Natural killer cell (primary cell): Measurements from ENCODE around the gene PLCXD3. TPM values are rescaled to one million over a fixed set of nuclear protein-coding genes. Genes with fewer than 3 reads are reported as not detected.

Experiments used
- ATAC-seq, 3 donors: fragments of 150-1000 bp in 2 of 3; fragments of 200-7000 bp in 1 of 3; cut with Tn5 transposase; 1 replicate in 1 of 3; 2 replicates in 2 of 3; pipeline ENCODE4 v1.10.0; 2021; ENCODE audit warnings: mild to moderate bottlenecking in 2 of 3, moderate library complexity in 2 of 3
- DNase-seq, 2 donors: peaks; one replicate each; pipeline versions ENCODE4 v3.0.0 to v3.0.0-alpha.2; 2013 to 2021; ENCODE audit warnings: mixed read lengths in 1 of 2
- H3K27ac ChIP-seq: one replicate; pipeline ENCODE4 v1.5.1; 2013; ENCODE audit warnings: mild to moderate bottlenecking, low read length
- H3K27me3 ChIP-seq: one replicate; pipeline ENCODE4 v1.6.1; 2013; ENCODE audit warnings: low read length; ENCODE audit not compliant: control insufficient read depth, insufficient read depth
- H3K36me3 ChIP-seq: one replicate; pipeline ENCODE4 v1.6.1; 2013; ENCODE audit warnings: low read length; ENCODE audit not compliant: control insufficient read depth, insufficient read depth
- H3K4me1 ChIP-seq: one replicate; pipeline ENCODE4 v1.6.1; 2013; ENCODE audit warnings: low read length; ENCODE audit not compliant: control insufficient read depth, insufficient read depth
- H3K4me3 ChIP-seq: one replicate; pipeline ENCODE4 v1.5.1; 2013; ENCODE audit warnings: low read length
- H3K9me3 ChIP-seq: one replicate; pipeline ENCODE4 v1.6.1; 2013; ENCODE audit warnings: low read length; ENCODE audit not compliant: control insufficient read depth, insufficient read depth
- H3K27ac Mint-ChIP-seq, 2 donors: one replicate each; pipeline ENCODE4 v1.8.0; 2022; ENCODE audit warnings: mild to moderate bottlenecking in 2 of 2, mixed read lengths in 2 of 2, moderate library complexity in 1 of 2
- H3K27me3 Mint-ChIP-seq, 2 donors: one replicate each; pipeline ENCODE4 v1.8.0; 2022; ENCODE audit warnings: low read depth in 2 of 2, mixed read lengths in 2 of 2
- H3K36me3 Mint-ChIP-seq: one replicate; pipeline ENCODE4 v1.8.0; 2022; ENCODE audit warnings: mixed read lengths
- H3K4me1 Mint-ChIP-seq, 2 donors: one replicate each; pipeline ENCODE4 v1.8.0; 2022; ENCODE audit warnings: mixed read lengths in 2 of 2
- H3K4me3 Mint-ChIP-seq: one replicate; pipeline ENCODE4 v1.8.0; 2022; ENCODE audit warnings: mild to moderate bottlenecking, moderate library complexity, mixed read lengths
- H3K9me3 Mint-ChIP-seq, 2 donors: one replicate each; pipeline ENCODE4 v1.8.0; 2022; ENCODE audit warnings: mixed read lengths in 2 of 2
- WGBS: methylation state at CpG from one replicate; pipeline ENCODE4 v1.1.7; 2013; ENCODE audit warnings: missing lambda C conversion rate; ENCODE audit not compliant: insufficient coverage; 5-methylcytosine and 5-hydroxymethylcytosine counted together
- intact Hi-C: fragments of 100-400 bp; cut with micrococcal nuclease; formaldehyde crosslinking; loops from one replicate; pipeline ENCODE4 v1.14.2; 2022
- total RNA-seq, 4 donors: library from RNA; stranded (reverse); fragments of 120-200 nt in 1 of 4; gene quantifications; one replicate each; pipeline versions ENCODE4 v1.2.3 to v1.2.4, GENCODE V29; 2013 to 2022
- TF ChIP-seq, protein P1 (sequence below): fragments of 200-600 bp; IDR thresholded peaks from one replicate; pipeline ENCODE4 v1.8.0; 2022; ENCODE audit warnings: antibody characterized with exemption

Gene PLCXD3
- total RNA-seq, 3 donors from 2014 or later (not counting 1 experiment from before 2014, with no cell fraction given): not detected

DNA sequence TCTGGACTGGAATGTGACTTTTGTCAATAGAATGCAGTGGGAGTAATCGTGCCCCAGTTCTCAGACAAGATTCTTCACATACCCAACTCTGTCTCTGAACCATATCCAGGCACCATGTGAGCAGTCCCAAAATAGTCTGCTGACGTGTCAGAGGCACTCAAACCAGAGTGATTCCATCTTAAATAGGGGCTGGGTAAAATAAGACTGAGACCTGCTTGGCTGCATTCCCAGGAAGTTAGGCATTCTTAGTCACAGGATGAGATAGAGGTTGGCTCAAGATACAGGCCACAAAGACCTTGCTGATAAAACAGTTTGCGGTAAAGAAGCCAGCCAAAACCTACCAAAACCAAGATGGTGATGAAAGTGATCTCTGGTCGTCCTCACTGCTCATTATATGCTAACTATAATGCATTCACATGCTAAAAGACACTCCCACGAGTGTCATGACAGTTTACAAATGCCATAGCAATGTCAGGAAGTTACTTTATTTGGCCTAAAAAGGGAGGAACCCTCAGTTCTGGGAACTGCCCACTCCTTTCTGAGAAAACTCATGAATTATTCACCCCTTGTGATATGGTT, 16.9 kb upstream of the PLCXD3 start:
- no peak for DNase-seq
- no peaks in the 10 kb centered on the region for H3K9me3 ChIP-seq
- Mint-ChIP-seq H3K27ac (no peak overlapping the region), H3K4me3 (no peak overlapping the region), H3K36me3 (peaks cover 13% of the 10 kb centered on the region), H3K4me1 (no peaks in the 10 kb centered on the region), H3K9me3 (peaks cover 3 to 11% of the 10 kb centered on the region in 2 donors), H3K27me3 (no peaks in the 10 kb centered on the region)
- no peak for ATAC-seq
- TF ChIP-seq, protein P1, sequence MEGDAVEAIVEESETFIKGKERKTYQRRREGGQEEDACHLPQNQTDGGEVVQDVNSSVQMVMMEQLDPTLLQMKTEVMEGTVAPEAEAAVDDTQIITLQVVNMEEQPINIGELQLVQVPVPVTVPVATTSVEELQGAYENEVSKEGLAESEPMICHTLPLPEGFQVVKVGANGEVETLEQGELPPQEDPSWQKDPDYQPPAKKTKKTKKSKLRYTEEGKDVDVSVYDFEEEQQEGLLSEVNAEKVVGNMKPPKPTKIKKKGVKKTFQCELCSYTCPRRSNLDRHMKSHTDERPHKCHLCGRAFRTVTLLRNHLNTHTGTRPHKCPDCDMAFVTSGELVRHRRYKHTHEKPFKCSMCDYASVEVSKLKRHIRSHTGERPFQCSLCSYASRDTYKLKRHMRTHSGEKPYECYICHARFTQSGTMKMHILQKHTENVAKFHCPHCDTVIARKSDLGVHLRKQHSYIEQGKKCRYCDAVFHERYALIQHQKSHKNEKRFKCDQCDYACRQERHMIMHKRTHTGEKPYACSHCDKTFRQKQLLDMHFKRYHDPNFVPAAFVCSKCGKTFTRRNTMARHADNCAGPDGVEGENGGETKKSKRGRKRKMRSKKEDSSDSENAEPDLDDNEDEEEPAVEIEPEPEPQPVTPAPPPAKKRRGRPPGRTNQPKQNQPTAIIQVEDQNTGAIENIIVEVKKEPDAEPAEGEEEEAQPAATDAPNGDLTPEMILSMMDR: no peak
- no peaks in the 10 kb centered on the region for H3K4me1 ChIP-seq
- intact Hi-C loops: no loop called here
- no peak overlapping the region for H3K4me3 ChIP-seq
- no peaks in the 10 kb centered on the region for H3K27me3 ChIP-seq
- WGBS: 70% methylated on average over 5 of the region's 5 CpGs
- H3K36me3 ChIP-seq: no peaks in the 10 kb centered on the region
- no peak overlapping the region for H3K27ac ChIP-seq

DNA sequence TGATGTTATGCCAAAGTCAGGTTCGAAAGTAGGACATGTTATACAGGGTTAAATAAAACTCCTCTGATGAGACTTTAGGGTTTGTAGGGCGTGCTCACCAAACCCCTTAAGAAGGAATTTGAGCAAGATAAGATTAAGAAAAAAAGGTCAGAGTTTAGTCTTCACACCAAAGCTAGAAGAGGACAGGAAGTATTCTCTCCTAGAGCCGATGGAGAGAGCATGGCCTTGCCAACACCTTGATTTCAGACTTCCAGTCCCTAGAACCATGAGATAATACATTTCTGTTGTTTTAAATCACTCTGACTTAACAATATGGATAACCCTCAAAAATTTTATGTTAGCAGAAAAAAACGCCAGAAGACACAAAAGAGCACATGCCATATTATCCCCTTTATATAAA, 16.3 kb upstream of the PLCXD3 start:
- no peak overlapping the region for H3K27ac Mint-ChIP-seq
- no peaks in the 10 kb centered on the region for H3K27me3 ChIP-seq
- ATAC-seq (no peak), DNase-seq (no peak)
- H3K36me3 ChIP-seq: no peaks in the 10 kb centered on the region
- intact Hi-C loops: no loop called here
- H3K4me1 ChIP-seq: no peaks in the 10 kb centered on the region
- 78% methylated on average over 3 of the region's 4 CpGs for WGBS
- no peak overlapping the region for H3K4me3 ChIP-seq
- H3K27ac ChIP-seq: no peak overlapping the region
- H3K9me3 Mint-ChIP-seq: peaks cover 3 to 9% of the 10 kb centered on the region in 2 donors
- H3K4me1 Mint-ChIP-seq: no peaks in the 10 kb centered on the region
- TF ChIP-seq, protein P1: no peak
- H3K36me3 Mint-ChIP-seq: peaks cover 13% of the 10 kb centered on the region
- no peaks in the 10 kb centered on the region for H3K9me3 ChIP-seq
- H3K27me3 Mint-ChIP-seq: no peaks in the 10 kb centered on the region
- no peak overlapping the region for H3K4me3 Mint-ChIP-seq

DNA sequence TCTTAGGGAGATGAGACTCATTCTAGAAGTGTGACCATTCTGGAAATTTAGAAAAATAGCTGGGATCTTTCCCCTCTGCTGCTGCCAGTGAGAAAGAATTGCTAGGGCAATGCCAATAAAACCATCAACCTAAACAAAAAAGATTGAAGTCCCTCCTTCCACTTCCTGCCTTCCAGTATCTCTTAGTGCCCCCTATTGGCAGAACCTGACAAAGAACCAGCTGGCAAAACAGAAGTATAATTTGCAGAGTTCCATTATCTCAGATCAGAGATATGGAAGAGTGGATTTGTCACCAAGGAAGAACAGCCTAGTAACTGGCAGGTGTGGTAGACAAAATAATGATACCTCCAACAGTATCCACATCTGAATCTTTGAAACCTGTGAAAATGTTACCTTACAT, 13.8 kb upstream of the PLCXD3 start:
- TF ChIP-seq, protein P1: no peak
- no peak overlapping the region for H3K27ac Mint-ChIP-seq
- no peak overlapping the region for H3K4me3 ChIP-seq
- DNase-seq (no peak), ATAC-seq (no peak)
- H3K27me3 ChIP-seq: no peaks in the 10 kb centered on the region
- intact Hi-C loops: no loop called here
- H3K27me3 Mint-ChIP-seq: no peaks in the 10 kb centered on the region
- H3K9me3 Mint-ChIP-seq: peaks cover 3 to 8% of the 10 kb centered on the region in 2 donors
- no peaks in the 10 kb centered on the region for H3K36me3 ChIP-seq
- no peaks in the 10 kb centered on the region for H3K9me3 ChIP-seq
- H3K4me1 ChIP-seq: no peaks in the 10 kb centered on the region
- no peak overlapping the region for H3K27ac ChIP-seq
- no peaks in the 10 kb centered on the region for H3K4me1 Mint-ChIP-seq
- peaks cover 13% of the 10 kb centered on the region for H3K36me3 Mint-ChIP-seq
- H3K4me3 Mint-ChIP-seq: no peak overlapping the region

DNA sequence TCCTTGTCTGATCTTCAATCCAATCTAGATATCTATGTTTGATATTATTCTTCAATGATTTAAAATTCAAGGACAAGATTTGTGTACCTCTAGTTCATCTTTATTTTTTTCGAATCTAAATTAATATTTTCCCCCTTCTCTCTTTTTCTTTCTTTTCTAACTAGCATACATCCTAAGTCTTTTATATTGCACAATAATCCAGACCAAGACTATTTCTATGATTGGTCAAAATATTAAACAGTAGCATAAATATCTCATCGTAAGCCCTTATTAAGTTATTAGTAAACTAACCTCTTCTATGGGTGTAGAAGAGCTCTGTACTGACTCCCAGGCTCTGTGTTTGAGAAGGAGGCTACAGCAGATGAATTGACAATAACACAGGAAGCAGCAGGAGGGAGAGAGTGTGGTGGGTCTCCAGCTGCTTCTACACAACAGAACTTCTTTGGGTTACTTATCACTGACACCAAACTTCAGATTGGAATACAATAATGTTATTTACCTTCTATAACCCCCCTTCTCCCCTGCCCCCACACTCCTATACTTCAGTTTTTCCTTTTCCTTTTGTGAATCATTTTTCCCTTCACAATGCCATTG, 11.9 kb upstream of the PLCXD3 start:
- Histone ChIP-seq H3K4me1 (no peaks in the 10 kb centered on the region), H3K9me3 (no peaks in the 10 kb centered on the region), H3K27ac (no peak overlapping the region), H3K27me3 (no peaks in the 10 kb centered on the region), H3K36me3 (no peaks in the 10 kb centered on the region), H3K4me3 (no peak overlapping the region)
- no peak for ATAC-seq
- Mint-ChIP-seq H3K4me3 (no peak overlapping the region), H3K27me3 (no peaks in the 10 kb centered on the region), H3K27ac (no peak overlapping the region), H3K9me3 (peaks cover 3 to 8% of the 10 kb centered on the region in 2 donors), H3K36me3 (peaks cover 13% of the 10 kb centered on the region), H3K4me1 (no peaks in the 10 kb centered on the region)
- 33% methylated on average over 1 of the region's 2 CpGs for WGBS
- TF ChIP-seq, protein P1: no peak
- intact Hi-C loops: no loop called here
- DNase-seq: no peak
